Measurements from ENCODE around the gene SCN11A.

DNA sequence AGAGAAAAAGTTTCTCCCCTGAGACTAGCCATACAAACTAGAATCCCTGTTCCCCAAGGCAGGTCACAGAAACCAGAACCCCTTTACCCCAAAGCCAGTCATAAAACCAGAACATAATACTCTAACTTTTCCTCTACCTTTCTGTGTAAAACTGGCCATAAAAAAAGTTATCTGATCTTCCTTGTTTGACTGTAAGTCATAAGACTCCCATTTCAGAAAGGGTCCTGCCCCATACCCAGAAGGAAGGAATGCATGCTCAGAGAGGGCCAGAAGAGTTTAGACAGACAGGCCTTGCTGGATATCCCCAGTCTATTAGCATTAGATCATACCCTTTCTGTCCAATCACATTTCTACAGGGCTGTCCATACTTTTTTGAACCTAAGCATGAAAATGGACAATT is 27.2 kb downstream of the SCN11A start:
- TF ChIP-seq, protein P1, sequence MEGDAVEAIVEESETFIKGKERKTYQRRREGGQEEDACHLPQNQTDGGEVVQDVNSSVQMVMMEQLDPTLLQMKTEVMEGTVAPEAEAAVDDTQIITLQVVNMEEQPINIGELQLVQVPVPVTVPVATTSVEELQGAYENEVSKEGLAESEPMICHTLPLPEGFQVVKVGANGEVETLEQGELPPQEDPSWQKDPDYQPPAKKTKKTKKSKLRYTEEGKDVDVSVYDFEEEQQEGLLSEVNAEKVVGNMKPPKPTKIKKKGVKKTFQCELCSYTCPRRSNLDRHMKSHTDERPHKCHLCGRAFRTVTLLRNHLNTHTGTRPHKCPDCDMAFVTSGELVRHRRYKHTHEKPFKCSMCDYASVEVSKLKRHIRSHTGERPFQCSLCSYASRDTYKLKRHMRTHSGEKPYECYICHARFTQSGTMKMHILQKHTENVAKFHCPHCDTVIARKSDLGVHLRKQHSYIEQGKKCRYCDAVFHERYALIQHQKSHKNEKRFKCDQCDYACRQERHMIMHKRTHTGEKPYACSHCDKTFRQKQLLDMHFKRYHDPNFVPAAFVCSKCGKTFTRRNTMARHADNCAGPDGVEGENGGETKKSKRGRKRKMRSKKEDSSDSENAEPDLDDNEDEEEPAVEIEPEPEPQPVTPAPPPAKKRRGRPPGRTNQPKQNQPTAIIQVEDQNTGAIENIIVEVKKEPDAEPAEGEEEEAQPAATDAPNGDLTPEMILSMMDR (IDR thresholded peaks at IDR 0.05; ENCODE audit: low read depth, low read length): no peak
- TF ChIP-seq EZH2phosphoT487 (IDR thresholded peaks at IDR 0.05; ENCODE audit: low read depth): no peak
